Thoracic aorta endothelial cell (primary cell): ENCODE measurements around the gene ADIRF. TPM values are rescaled to one million over a fixed set of nuclear protein-coding genes. Genes with fewer than 3 reads are reported as not detected.

Source experiments
- small RNA-seq: library from RNA; depleted of rRNA; stranded (forward); fragments of <200 nt; gene quantifications from one replicate; pipeline ENCODE3, GENCODE V24; 2012
- total RNA-seq: library from RNA; depleted of rRNA; stranded (reverse); fragments of >200 nt; gene quantifications from 2 replicates; pipeline ENCODE4 v1.2.3, GENCODE V29; 2012

ADIRF gene
- total RNA-seq, result 8.4 and 15.3 TPM in 2 replicates

GRCh38 chr10:86968271-86968993, at the start of gene ADIRF:
ADIRF (plus strand) TSS chr10:86968482; CDS start chr10:86968545, 63 bp downstream.

GRCh38 chr10:86957471-86958115, 10.7 kb upstream of the ADIRF start, which contains the start of gene MMRN2:
MMRN2 (minus strand) TSS chr10:86957615; CDS start chr10:86957541, 74 bp downstream.

GRCh38 chr10:86958116-86958900, 10.0 kb upstream of the ADIRF start, which contains the start of gene SNCG:
SNCG (plus strand) TSS chr10:86958599; CDS start chr10:86958698, 99 bp downstream.

GRCh38 chr10:87020056-87020455, 51.8 kb downstream of the ADIRF start, which contains the start of gene FAM25A:
FAM25A (plus strand) TSS chr10:87020294; CDS start chr10:87020325, 31 bp downstream.

Small RNA genes lying within 50 kb of the gene (small RNA-seq; reads per million reads assigned to genes)
- gene BMS1P3, result not detected
- gene FAM25A, result not detected

Other genes with a start within 250 kb of the ADIRF start
- 1.5 and 5.3 TPM in 2 replicates for gene BMPR1A, start 211.9 kb upstream of the ADIRF start, total RNA-seq
- gene MMRN2, start 10.9 kb upstream of the ADIRF start, total RNA-seq, result 200 and 261 TPM in 2 replicates
- 21.4 and 36.2 TPM in 2 replicates for gene SNCG, start 9.9 kb upstream of the ADIRF start, total RNA-seq
- gene FAM25A, start 51.8 kb downstream of the ADIRF start, total RNA-seq, result not detected in 2 replicates
- 193 and 209 TPM in 2 replicates for gene GLUD1, start 126.4 kb downstream of the ADIRF start, total RNA-seq
- gene SHLD2, start 126.7 kb downstream of the ADIRF start, total RNA-seq, result 41.7 and 41.8 TPM in 2 replicates